GM03348 (cell line): ENCODE measurements around the gene COL4A2.

Source experiments
- DNase-seq: peaks from one replicate; pipeline ENCODE4 v3.0.0; 2012; ENCODE audit warnings: low spot score

Gene COL4A2

GRCh38 chr13:110354715-110355473 lies 47.8 kb downstream of the COL4A2 start:
- no peak for DNase-seq

GRCh38 chr13:110356362-110356761 lies 49.3 kb downstream of the COL4A2 start:
- DNase-seq = no peak

GRCh38 chr13:110358381-110358780 lies 51.3 kb downstream of the COL4A2 start:
- no peak for DNase-seq

- no peak for DNase-seq
These were observed 52.8 kb downstream of the COL4A2 start for GRCh38 chr13:110359840-110360301.

GRCh38 chr13:110360598-110360997 lies 53.5 kb downstream of the COL4A2 start:
- DNase-seq = no peak

GRCh38 chr13:110361365-110361911 lies 54.4 kb downstream of the COL4A2 start:
- peak; percentile 81 for DNase-seq

GRCh38 chr13:110363010-110363409 lies 55.9 kb downstream of the COL4A2 start:
- no peak for DNase-seq

- no peak for DNase-seq
These were observed 57.0 kb downstream of the COL4A2 start for GRCh38 chr13:110364081-110364480.

GRCh38 chr13:110365876-110366275 lies 58.8 kb downstream of the COL4A2 start:
- no peak for DNase-seq

GRCh38 chr13:110366733-110367132 lies 59.6 kb downstream of the COL4A2 start:
- no peak for DNase-seq

- no peak for DNase-seq
These were observed 60.5 kb downstream of the COL4A2 start for GRCh38 chr13:110367620-110368019.

GRCh38 chr13:110368408-110368807 lies 61.3 kb downstream of the COL4A2 start:
- no peak for DNase-seq

- DNase-seq = no peak
These were observed 62.3 kb downstream of the COL4A2 start for GRCh38 chr13:110369400-110369799.

GRCh38 chr13:110371550-110372465 lies 64.7 kb downstream of the COL4A2 start:
- no peak for DNase-seq

GRCh38 chr13:110372676-110373075 lies 65.6 kb downstream of the COL4A2 start:
- no peak for DNase-seq

- no peak for DNase-seq
These were observed 66.5 kb downstream of the COL4A2 start for GRCh38 chr13:110373617-110374016.

GRCh38 chr13:110374431-110375370 lies 67.6 kb downstream of the COL4A2 start:
- no peak for DNase-seq

GRCh38 chr13:110376120-110376519 lies 69.0 kb downstream of the COL4A2 start:
- DNase-seq = no peak

- no peak for DNase-seq
These were observed 70.2 kb downstream of the COL4A2 start for GRCh38 chr13:110377178-110377825.

GRCh38 chr13:110377826-110378201 lies 70.7 kb downstream of the COL4A2 start:
- DNase-seq = no peak

GRCh38 chr13:110379358-110379757 lies 72.3 kb downstream of the COL4A2 start:
- no peak for DNase-seq
